HFF-Myc (cell line): ENCODE data around the gene RABL6.

Experiments used
- DNase-seq: peaks from one replicate; pipeline ENCODE4 v3.0.0-alpha.2; 2011; ENCODE audit warnings: low read depth; ENCODE audit errors: extremely low read depth
- H3K4me3 ChIP-seq: replicated peaks from 2 replicates; pipeline ENCODE4 v1.5.1; 2011; ENCODE audit warnings: low read depth, mild to moderate bottlenecking, control low read depth, low read length
- TF ChIP-seq, protein P1 (sequence below): IDR thresholded peaks from 2 replicates; pipeline ENCODE4 v1.5.1; 2012; ENCODE audit warnings: mild to moderate bottlenecking, low read depth, low read length, control low read depth; ENCODE audit errors: missing control alignments

The RABL6 gene

GRCh38 chr9:136814725-136815421, 7.1 kb downstream of the RABL6 start:
- H3K4me3 ChIP-seq, result no peak overlapping the region
- DNase-seq, result no peak
- TF ChIP-seq, protein P1, sequence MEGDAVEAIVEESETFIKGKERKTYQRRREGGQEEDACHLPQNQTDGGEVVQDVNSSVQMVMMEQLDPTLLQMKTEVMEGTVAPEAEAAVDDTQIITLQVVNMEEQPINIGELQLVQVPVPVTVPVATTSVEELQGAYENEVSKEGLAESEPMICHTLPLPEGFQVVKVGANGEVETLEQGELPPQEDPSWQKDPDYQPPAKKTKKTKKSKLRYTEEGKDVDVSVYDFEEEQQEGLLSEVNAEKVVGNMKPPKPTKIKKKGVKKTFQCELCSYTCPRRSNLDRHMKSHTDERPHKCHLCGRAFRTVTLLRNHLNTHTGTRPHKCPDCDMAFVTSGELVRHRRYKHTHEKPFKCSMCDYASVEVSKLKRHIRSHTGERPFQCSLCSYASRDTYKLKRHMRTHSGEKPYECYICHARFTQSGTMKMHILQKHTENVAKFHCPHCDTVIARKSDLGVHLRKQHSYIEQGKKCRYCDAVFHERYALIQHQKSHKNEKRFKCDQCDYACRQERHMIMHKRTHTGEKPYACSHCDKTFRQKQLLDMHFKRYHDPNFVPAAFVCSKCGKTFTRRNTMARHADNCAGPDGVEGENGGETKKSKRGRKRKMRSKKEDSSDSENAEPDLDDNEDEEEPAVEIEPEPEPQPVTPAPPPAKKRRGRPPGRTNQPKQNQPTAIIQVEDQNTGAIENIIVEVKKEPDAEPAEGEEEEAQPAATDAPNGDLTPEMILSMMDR, result no peak

GRCh38 chr9:136815422-136815782, 7.7 kb downstream of the RABL6 start:
- no peak for DNase-seq
- H3K4me3 ChIP-seq, result no peak overlapping the region
- TF ChIP-seq, protein P1, result no peak

- no peak overlapping the region for H3K4me3 ChIP-seq
These were observed 13.4 kb downstream of the RABL6 start for GRCh38 chr9:136820971-136821825.

GRCh38 chr9:136821826-136822544, 14.2 kb downstream of the RABL6 start:
- no peak for DNase-seq
- TF ChIP-seq, protein P1, result no peak
- no peak overlapping the region for H3K4me3 ChIP-seq

More at GRCh38 chr9:136820971-136821825, 13.4 kb downstream of the RABL6 start:
- no peak for DNase-seq
- TF ChIP-seq, protein P1, result no peak

DNA sequence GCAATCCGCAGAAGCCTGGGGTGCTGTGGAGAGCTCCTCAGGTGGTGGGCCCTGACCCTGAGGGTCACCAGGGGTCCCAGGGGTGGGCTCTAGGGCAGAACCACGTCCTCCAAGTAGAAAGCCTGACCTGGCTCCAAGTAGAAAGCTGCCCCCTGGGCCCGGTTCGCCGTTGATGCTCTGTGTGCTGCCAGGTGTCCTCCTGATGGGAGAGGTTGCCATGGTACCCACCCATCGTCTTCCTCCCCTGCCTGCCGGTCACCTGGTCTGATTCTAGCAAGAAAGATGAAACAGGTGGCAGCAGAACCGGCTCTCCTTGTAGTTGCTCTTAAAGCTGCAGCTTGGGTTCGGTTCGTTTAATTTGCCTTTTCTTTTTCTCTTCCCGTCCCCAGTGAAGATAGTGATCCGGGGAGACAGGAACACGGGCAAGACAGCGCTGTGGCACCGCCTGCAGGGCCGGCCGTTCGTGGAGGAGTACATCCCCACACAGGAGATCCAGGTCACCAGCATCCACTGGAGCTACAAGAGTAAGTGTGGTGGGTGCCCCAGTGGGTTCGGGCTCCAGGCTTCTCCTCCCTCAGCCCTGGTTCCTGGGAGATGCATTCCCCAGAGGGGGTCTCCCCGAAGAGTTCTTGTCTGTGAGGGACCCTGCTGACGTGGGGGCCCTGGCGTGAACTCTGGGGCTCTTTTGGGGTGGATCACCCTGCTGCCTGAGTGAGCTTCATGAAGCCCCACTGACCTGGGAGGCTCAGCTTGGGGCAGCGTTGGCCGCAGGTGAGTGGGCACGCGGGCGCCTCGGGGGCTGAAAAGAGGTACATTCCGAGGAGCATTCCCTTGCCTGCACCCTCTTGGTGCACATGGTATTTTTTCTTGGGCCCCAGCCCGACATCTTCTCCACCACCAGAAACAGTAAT, 15.6 kb downstream of the RABL6 start:
- TF ChIP-seq, protein P1, result no peak
- H3K4me3 ChIP-seq, result no peak overlapping the region
- DNase-seq, result no peak

DNA sequence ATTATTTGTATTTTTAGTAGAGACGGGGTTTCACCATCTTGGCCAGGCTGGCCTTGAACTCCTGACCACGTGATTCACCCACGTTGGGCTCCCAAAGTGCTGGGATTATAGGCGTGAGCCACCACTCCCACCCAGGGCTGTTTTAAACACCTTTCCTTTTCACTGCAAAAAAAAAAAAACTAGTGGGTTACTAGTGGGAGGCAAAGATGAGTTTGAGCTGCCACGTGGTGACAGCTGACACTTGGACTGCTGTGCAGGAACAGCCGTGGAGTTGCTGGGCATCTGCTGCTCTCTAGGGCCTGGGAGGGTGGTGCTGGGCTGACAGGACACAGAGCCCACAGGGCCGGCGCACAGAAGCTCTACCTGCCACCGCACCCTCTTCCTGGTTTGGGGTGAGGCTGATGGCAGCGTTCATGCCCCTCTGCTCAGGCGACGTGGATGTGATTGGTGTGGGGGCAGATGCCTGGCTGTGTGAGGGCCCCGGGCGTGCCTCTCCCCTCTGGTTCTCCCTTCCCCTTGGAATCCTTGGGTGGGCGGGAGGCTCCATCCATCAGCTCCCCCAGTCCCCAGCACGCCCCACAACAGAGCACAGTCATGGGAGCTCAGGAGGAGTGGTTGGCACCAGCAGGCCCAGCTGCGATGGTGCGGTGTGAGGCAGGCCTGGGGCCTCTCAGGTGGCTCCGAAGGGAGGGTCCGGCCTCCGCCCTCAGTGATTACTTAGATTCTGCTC, 16.9 kb downstream of the RABL6 start:
- DNase-seq, result no peak
- TF ChIP-seq, protein P1, result no peak

More for the DNA sequence above, 16.9 kb downstream of the RABL6 start:
- no peak overlapping the region for H3K4me3 ChIP-seq
